ENCODE data around the gene SPRYD4. TPM values are rescaled to one million over a fixed set of nuclear protein-coding genes. Genes with fewer than 3 reads are reported as not detected.

The SPRYD4 gene
- total and polyA plus RNA-seq, 8 donors: 2.5 to 5.9 (median 5.6) TPM

DNA sequence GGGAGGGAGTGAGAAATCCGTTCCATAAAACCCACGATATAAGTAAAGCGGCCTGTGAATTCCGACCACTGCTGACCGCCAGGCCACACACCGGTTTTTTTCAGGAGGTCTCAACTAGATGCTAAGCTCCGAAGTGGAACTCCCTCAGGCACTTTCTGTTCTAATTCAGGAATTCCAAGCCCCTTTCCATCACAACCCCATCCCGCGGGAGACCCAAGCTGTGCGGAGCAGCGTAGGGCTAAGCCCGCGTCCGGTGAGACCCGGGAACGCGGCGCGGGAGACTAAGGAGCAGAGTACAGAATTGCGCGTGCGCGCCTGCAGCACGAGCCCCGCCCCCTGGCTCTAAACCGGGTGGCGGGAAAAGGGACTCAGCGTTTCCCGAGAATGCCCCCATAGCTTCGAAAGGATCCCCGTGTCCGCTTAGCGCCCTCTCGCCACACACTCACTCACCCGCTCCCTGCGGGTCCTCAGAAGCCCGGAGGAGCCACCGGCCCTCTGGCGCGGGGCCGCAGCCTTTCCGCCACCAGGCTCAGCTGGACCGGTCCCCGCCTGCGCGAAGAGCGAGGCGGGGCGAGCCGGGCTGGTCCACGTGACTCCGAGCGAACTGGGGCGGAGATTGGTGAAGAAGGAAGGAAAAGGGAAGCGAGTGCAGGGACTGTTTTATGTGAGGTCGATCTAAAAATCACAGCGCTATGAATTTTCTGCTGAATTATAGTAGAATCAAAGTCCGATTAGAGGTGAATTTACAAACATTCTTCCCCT lies 19.3 kb upstream of the SPRYD4 start, which contains the start of gene TIMELESS:
TIMELESS (minus strand) TSS at position 567 of the 762 bp plus-strand sequence. CDS start 15,256 bp downstream, outside the sequence.
- TF ChIP-seq, protein P1, sequence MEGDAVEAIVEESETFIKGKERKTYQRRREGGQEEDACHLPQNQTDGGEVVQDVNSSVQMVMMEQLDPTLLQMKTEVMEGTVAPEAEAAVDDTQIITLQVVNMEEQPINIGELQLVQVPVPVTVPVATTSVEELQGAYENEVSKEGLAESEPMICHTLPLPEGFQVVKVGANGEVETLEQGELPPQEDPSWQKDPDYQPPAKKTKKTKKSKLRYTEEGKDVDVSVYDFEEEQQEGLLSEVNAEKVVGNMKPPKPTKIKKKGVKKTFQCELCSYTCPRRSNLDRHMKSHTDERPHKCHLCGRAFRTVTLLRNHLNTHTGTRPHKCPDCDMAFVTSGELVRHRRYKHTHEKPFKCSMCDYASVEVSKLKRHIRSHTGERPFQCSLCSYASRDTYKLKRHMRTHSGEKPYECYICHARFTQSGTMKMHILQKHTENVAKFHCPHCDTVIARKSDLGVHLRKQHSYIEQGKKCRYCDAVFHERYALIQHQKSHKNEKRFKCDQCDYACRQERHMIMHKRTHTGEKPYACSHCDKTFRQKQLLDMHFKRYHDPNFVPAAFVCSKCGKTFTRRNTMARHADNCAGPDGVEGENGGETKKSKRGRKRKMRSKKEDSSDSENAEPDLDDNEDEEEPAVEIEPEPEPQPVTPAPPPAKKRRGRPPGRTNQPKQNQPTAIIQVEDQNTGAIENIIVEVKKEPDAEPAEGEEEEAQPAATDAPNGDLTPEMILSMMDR (IDR thresholded peaks at IDR 0.05): peak in 1 of 2 donors; percentile 23
- intact Hi-C loops (cut with DNase I): no loop called here
- Histone ChIP-seq H3K27ac (peak within 1 kb of the TSS; percentile 83 to 86), H3K9me3 (no peaks in the 10 kb centered on the region), H3K27me3 (no peaks in the 10 kb centered on the region), H3K4me1 (peaks cover 0 to 15% of the 10 kb centered on the region in 2 donors), H3K4me3 (peak within 1 kb of the TSS; percentile 65 to 95), H3K36me3 (no peaks in the 10 kb centered on the region)
- DNase-seq: peak; percentile 93 to 98 (median 94)
- peak; percentile 99 for ATAC-seq

DNA sequence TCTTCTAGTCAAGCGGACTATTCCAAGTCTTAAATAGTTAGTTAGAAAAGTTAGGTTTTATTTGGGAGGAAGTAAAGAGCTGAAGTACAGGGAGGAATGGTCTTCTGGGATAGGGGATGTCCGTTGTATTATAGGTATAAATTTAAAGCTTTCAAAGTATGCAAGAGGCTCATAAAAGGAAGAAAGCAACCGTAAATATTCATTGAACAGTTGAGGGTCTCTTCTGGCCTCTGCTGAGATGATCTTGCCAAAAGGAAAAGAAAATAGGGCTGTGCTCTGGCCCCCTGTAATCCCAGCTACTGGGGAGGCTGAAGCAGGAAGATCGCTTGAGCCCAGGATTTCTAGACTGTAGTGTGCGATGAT lies 18.8 kb upstream of the SPRYD4 start:
- H3K36me3 ChIP-seq: no peaks in the 10 kb centered on the region
- H3K4me1 ChIP-seq: peaks cover 0 to 15% of the 10 kb centered on the region in 2 donors
- intact Hi-C loops (cut with DNase I): no loop called here
- DNase-seq (no peak), ATAC-seq (peak; percentile 1)
- TF ChIP-seq, protein P1 (IDR thresholded peaks at IDR 0.05): no peak
- H3K4me3 ChIP-seq: peak overlapping the region; percentile 65 to 95
- H3K9me3 ChIP-seq: no peaks in the 10 kb centered on the region
- no peaks in the 10 kb centered on the region for H3K27me3 ChIP-seq
- H3K27ac ChIP-seq: peak overlapping the region; percentile 83 to 86

DNA sequence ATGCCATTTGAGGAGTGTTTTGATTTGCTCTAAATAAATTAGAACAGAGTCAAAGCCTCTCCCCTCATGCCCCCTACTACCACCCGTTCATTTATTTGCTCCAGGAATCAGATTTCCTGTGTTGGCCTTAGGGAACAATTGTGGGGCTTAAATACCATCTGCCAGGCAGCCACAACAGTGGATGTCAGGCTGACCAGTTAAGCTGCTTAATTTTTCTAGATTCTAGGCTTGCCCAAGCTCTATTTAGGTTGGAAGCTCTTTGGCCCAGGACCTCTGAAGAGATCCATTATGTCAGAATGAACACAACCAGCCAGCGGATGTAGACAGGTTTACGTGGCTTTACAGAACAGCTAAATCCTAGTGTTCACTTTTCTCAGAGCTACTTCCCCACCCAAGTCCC lies 18.1 kb upstream of the SPRYD4 start:
- no peak overlapping the region for H3K4me3 ChIP-seq
- TF ChIP-seq, protein P1 (IDR thresholded peaks at IDR 0.05): no peak
- no peaks in the 10 kb centered on the region for H3K9me3 ChIP-seq
- peaks cover 0 to 15% of the 10 kb centered on the region in 2 donors for H3K4me1 ChIP-seq
- intact Hi-C loops (cut with DNase I): no loop called here
- DNase-seq: no peak
- H3K27me3 ChIP-seq: no peaks in the 10 kb centered on the region
- no peak for ATAC-seq
- no peak overlapping the region for H3K27ac ChIP-seq
- H3K36me3 ChIP-seq: no peaks in the 10 kb centered on the region

DNA sequence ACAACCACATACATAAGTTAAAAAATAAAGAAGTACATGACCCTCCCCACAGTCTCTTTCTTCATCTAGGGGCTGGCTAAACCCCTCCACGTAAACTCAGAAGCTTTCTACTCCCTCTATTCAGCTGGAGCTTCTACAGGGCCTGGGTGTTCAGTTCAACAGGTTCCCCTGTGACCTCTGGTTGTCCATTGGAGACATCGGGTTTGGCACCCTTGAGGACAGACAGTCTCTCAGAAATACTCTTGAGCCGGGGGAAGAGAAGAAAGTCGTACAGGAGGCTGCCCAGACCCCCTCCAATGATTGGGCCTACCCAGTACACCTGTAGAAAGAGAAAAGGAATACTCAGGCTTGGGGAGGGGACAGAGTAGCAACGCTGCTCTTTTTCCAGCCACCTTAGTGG lies 17.2 kb upstream of the SPRYD4 start:
- no peak overlapping the region for H3K4me3 ChIP-seq
- no peak for ATAC-seq
- intact Hi-C loops (cut with DNase I): no loop called here

DNA sequence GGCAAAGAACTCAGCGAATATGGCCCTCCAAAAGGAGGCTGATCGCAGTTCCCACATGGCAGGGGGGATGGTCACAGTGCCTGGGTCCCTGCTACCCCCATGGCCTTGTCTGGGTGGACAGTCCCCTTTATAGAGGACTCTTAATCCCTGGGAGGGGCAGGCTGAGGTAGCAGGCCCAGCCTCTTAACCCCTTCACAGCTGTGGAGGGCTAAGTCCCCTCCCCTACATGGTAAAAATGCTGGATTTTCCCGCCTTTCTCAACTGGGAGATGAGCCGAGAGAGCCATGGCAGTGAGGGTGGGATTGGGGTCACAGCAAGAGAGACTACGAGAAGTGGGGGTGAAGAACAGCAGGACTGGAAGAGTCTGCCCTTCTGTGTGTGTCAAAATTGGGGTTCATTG lies 13.8 kb upstream of the SPRYD4 start, which contains the start of gene MIP:
MIP (minus strand) TSS at position 101 of the 400 bp plus-strand sequence; CDS start at position 57, 44 bp downstream.
- intact Hi-C loops (cut with DNase I): no loop called here
- H3K4me1 ChIP-seq: peaks cover 0 to 7% of the 10 kb centered on the region in 2 donors
- ATAC-seq (no peak), DNase-seq (no peak)
- H3K27me3 ChIP-seq: no peaks in the 10 kb centered on the region
- TF ChIP-seq, protein P1 (IDR thresholded peaks at IDR 0.05): no peak
- H3K27ac ChIP-seq: no peak within 1 kb of the TSS
- H3K36me3 ChIP-seq: no peaks in the 10 kb centered on the region
- H3K4me3 ChIP-seq: no peak within 1 kb of the TSS
- no peaks in the 10 kb centered on the region for H3K9me3 ChIP-seq

More for the DNA sequence above, 17.2 kb upstream of the SPRYD4 start:
- H3K27ac ChIP-seq: no peak overlapping the region
- no peaks in the 10 kb centered on the region for H3K27me3 ChIP-seq
- DNase-seq: no peak
- H3K9me3 ChIP-seq: no peaks in the 10 kb centered on the region
- TF ChIP-seq, protein P1 (IDR thresholded peaks at IDR 0.05): no peak
- no peaks in the 10 kb centered on the region for H3K36me3 ChIP-seq
- H3K4me1 ChIP-seq: peaks cover 0 to 15% of the 10 kb centered on the region in 2 donors
